Ectodermal cell (in vitro differentiated cells): ENCODE measurements around the gene BIN1.

Experiments
- H3K27ac ChIP-seq: 2 replicates; pipeline ENCODE4 v1.7.0; 2013; ENCODE audit warnings: mild to moderate bottlenecking, low read depth, low read length; ENCODE audit not compliant: insufficient read depth, poor library complexity, severe bottlenecking
- H3K27me3 ChIP-seq: 2 replicates; pipeline ENCODE4 v1.7.0; 2013; ENCODE audit warnings: mild to moderate bottlenecking, low read length; ENCODE audit not compliant: insufficient read depth, control insufficient read depth, poor library complexity, severe bottlenecking
- H3K36me3 ChIP-seq: one replicate; pipeline ENCODE4 v1.7.0; 2013; ENCODE audit warnings: low read length; ENCODE audit not compliant: control insufficient read depth, insufficient read depth
- H3K4me1 ChIP-seq: one replicate; pipeline ENCODE4 v1.7.0; 2013; ENCODE audit warnings: low read length; ENCODE audit not compliant: control insufficient read depth, insufficient read depth
- H3K4me3 ChIP-seq: 2 replicates; pipeline ENCODE4 v1.7.0; 2013; ENCODE audit warnings: low read depth, low read length, control low read depth; ENCODE audit not compliant: insufficient read depth
- H3K9me3 ChIP-seq: 2 replicates; pipeline ENCODE4 v1.7.0; 2013; ENCODE audit warnings: mild to moderate bottlenecking, low read length, moderate library complexity; ENCODE audit not compliant: control insufficient read depth
- WGBS, 2 experiments: methylation state at CpG; one replicate each; pipeline ENCODE4 v1.1.7; 2013; ENCODE audit warnings: missing lambda C conversion rate in 2 of 2; 5-methylcytosine and 5-hydroxymethylcytosine counted together

BIN1 gene

GRCh38 chr2:127084611-127085316 is 22.2 kb downstream of the BIN1 start:
- Histone ChIP-seq H3K36me3 (no peaks in the 10 kb centered on the region), H3K9me3 (no peaks in the 10 kb centered on the region), H3K27ac (no peak overlapping the region), H3K4me3 (no peak overlapping the region), H3K27me3 (no peaks in the 10 kb centered on the region), H3K4me1 (peaks cover 49% of the 10 kb centered on the region)
- 82 to 85% methylated on average over 12 of the region's 12 CpGs for WGBS, 2 experiments

GRCh38 chr2:127083819-127084503 is 23.0 kb downstream of the BIN1 start:
- H3K36me3 ChIP-seq: no peaks in the 10 kb centered on the region
- H3K27ac ChIP-seq: no peak overlapping the region
- no peaks in the 10 kb centered on the region for H3K27me3 ChIP-seq
- WGBS, 2 experiments: 92 to 93% methylated on average over 21 of the region's 21 CpGs
- H3K4me1 ChIP-seq: peaks cover 53% of the 10 kb centered on the region
- no peak overlapping the region for H3K4me3 ChIP-seq
- no peaks in the 10 kb centered on the region for H3K9me3 ChIP-seq

- Histone ChIP-seq H3K4me1 (peaks cover 55% of the 10 kb centered on the region), H3K27ac (no peak overlapping the region)
Measured at GRCh38 chr2:127082974-127083373, 24.0 kb downstream of the BIN1 start.

GRCh38 chr2:127081826-127082633 is 24.9 kb downstream of the BIN1 start:
- Histone ChIP-seq H3K27ac (no peak overlapping the region), H3K9me3 (no peaks in the 10 kb centered on the region), H3K4me3 (no peak overlapping the region), H3K36me3 (no peaks in the 10 kb centered on the region), H3K4me1 (peaks cover 55% of the 10 kb centered on the region), H3K27me3 (no peaks in the 10 kb centered on the region)
- 76 to 82% methylated on average over 28 of the region's 28 CpGs for WGBS, 2 experiments

More at GRCh38 chr2:127082974-127083373, 24.0 kb downstream of the BIN1 start:
- no peaks in the 10 kb centered on the region for H3K9me3 ChIP-seq
- WGBS, 2 experiments: 94 to 95% methylated on average over 8 of the region's 8 CpGs
- H3K4me3 ChIP-seq: no peak overlapping the region
- no peaks in the 10 kb centered on the region for H3K36me3 ChIP-seq
- no peaks in the 10 kb centered on the region for H3K27me3 ChIP-seq

- Histone ChIP-seq H3K27ac (no peak overlapping the region), H3K36me3 (no peaks in the 10 kb centered on the region), H3K4me3 (no peak overlapping the region), H3K27me3 (no peaks in the 10 kb centered on the region), H3K4me1 (peaks cover 50% of the 10 kb centered on the region), H3K9me3 (no peaks in the 10 kb centered on the region)
- WGBS, 2 experiments: 91 to 92% methylated on average over 24 of the region's 24 CpGs
Measured at GRCh38 chr2:127080938-127081755, 25.8 kb downstream of the BIN1 start.

GRCh38 chr2:127080226-127080937 is 26.6 kb downstream of the BIN1 start:
- no peak overlapping the region for H3K27ac ChIP-seq
- H3K4me3 ChIP-seq: no peak overlapping the region
- H3K4me1 ChIP-seq: peaks cover 44% of the 10 kb centered on the region
- no peaks in the 10 kb centered on the region for H3K27me3 ChIP-seq
- 90 to 91% methylated on average over 14 of the region's 14 CpGs for WGBS, 2 experiments
- no peaks in the 10 kb centered on the region for H3K9me3 ChIP-seq
- no peaks in the 10 kb centered on the region for H3K36me3 ChIP-seq

GRCh38 chr2:127079358-127079920 is 27.5 kb downstream of the BIN1 start:
- WGBS, 2 experiments: 83% methylated on average over 6 of the region's 6 CpGs
- peaks cover 35% of the 10 kb centered on the region for H3K4me1 ChIP-seq
- H3K4me3 ChIP-seq: no peak overlapping the region
- no peaks in the 10 kb centered on the region for H3K27me3 ChIP-seq
- no peaks in the 10 kb centered on the region for H3K36me3 ChIP-seq
- H3K27ac ChIP-seq: no peak overlapping the region
- no peaks in the 10 kb centered on the region for H3K9me3 ChIP-seq

GRCh38 chr2:127078666-127079270 is 28.2 kb downstream of the BIN1 start:
- Histone ChIP-seq H3K36me3 (no peaks in the 10 kb centered on the region), H3K27me3 (no peaks in the 10 kb centered on the region), H3K4me1 (peaks cover 35% of the 10 kb centered on the region), H3K4me3 (no peak overlapping the region), H3K9me3 (no peaks in the 10 kb centered on the region), H3K27ac (no peak overlapping the region)
- WGBS, 2 experiments: 84 to 87% methylated on average over 5 of the region's 5 CpGs

- no peaks in the 10 kb centered on the region for H3K9me3 ChIP-seq
- H3K4me1 ChIP-seq: peaks cover 42% of the 10 kb centered on the region
- H3K27me3 ChIP-seq: no peaks in the 10 kb centered on the region
- H3K4me3 ChIP-seq: no peak overlapping the region
- no peaks in the 10 kb centered on the region for H3K36me3 ChIP-seq
- no peak overlapping the region for H3K27ac ChIP-seq
- 81% methylated on average over 5 of the region's 5 CpGs for WGBS, 2 experiments
Measured at GRCh38 chr2:127078028-127078427, 28.9 kb downstream of the BIN1 start.
